GM12878 (cell line): ENCODE measurements around the gene FMNL2. TPM values are rescaled to one million over a fixed set of nuclear protein-coding genes. Genes with fewer than 3 reads are reported as not detected.

Source experiments
- ATAC-seq: fragments of 200-7000 bp; cut with Tn5 transposase; 3 replicates; pipeline ENCODE4 v1.9.1; 2020; ENCODE audit warnings: mild to moderate bottlenecking, moderate library complexity
- BruUV-seq: library from RNA; stranded (reverse); fragments of 400-500 nt; replicated peaks from 2 replicates; lab custom pipeline; 2021; lab: Mats Ljungman, UMichigan
- CTCF ChIA-PET: fragments of 300-600 bp; sonication (Branson Sonifier 250); formaldehyde crosslinking; extraction: SDS; loops from one replicate; lab custom pipeline; 2021; ENCODE audit warnings: inconsistent platforms; lab: Yijun Ruan, JAX
- POLR2A ChIA-PET: fragments of 350-600 bp; formaldehyde crosslinking; extraction: SDS; loops from one replicate; lab custom pipeline; 2021; ENCODE audit warnings: inconsistent platforms; lab: Charles Lee
- RAD21 ChIA-PET: fragments of 300-600 bp; sonication (Branson Sonifier 250); formaldehyde crosslinking; loops from one replicate; lab custom pipeline; 2023; ENCODE audit warnings: antibody characterized with exemption; ENCODE audit not compliant: unreplicated experiment; lab: Charles Lee
- SMC1A ChIA-PET: fragments of 300-600 bp; sonication (Branson Sonifier 250); formaldehyde crosslinking; loops from one replicate; lab custom pipeline; 2023; ENCODE audit not compliant: unreplicated experiment, uncharacterized antibody; lab: Charles Lee
- DNase-seq: peaks from one replicate; pipeline ENCODE4 v3.0.0-alpha.2; 2011; ENCODE audit warnings: low read depth, low spot score
- FAIRE-seq: peaks from 3 replicates; lab custom pipeline; 2011; peaks lifted over from hg19 to GRCh38; lab: Jason Lieb, UNC
- H2AFZ ChIP-seq: 2 replicates; pipeline ENCODE4 v1.6.0; 2011; ENCODE audit warnings: low read depth, low read length, control low read depth; ENCODE audit not compliant: control insufficient read depth
- H3K27ac ChIP-seq: 2 replicates; pipeline ENCODE4 v1.5.1; 2011; ENCODE audit warnings: control low read depth; ENCODE audit not compliant: control insufficient read depth, insufficient read depth
- H3K27me3 ChIP-seq, 2 experiments: replicated peaks in 1 of 2; 2 replicates each; pipeline versions ENCODE4 v1.6.0 to v1.6.1; 2011; ENCODE audit warnings: low read length in 1 of 2; ENCODE audit not compliant: control insufficient read depth in 2 of 2, insufficient read depth in 2 of 2
- H3K36me3 ChIP-seq, 2 experiments: 2 replicates each; pipeline ENCODE4 v1.5.1; 2011; ENCODE audit warnings: low read length in 1 of 2; ENCODE audit not compliant: control insufficient read depth in 2 of 2, insufficient read depth in 2 of 2
- H3K4me1 ChIP-seq: 2 replicates; pipeline ENCODE4 v1.6.1; 2011; ENCODE audit warnings: mild to moderate bottlenecking, low read length, moderate library complexity, mixed read lengths; ENCODE audit not compliant: control insufficient read depth, insufficient read depth
- H3K4me2 ChIP-seq: 2 replicates; pipeline ENCODE4 v1.6.0; 2011; ENCODE audit warnings: control low read depth; ENCODE audit not compliant: control insufficient read depth, insufficient read depth
- H3K4me3 ChIP-seq: fragments of 200-600 bp; sonication (generic); 2 replicates; pipeline ENCODE4 v1.5.1; 2016
- H3K79me2 ChIP-seq: 2 replicates; pipeline ENCODE4 v1.6.0; 2011; ENCODE audit warnings: low read length; ENCODE audit not compliant: control insufficient read depth, insufficient read depth
- H3K9ac ChIP-seq: 2 replicates; pipeline ENCODE4 v1.8.0; 2011; ENCODE audit warnings: low read length, control low read depth, mixed read lengths; ENCODE audit not compliant: control insufficient read depth, insufficient read depth
- H3K9me3 ChIP-seq: replicated peaks from 3 replicates; pipeline ENCODE4 v1.5.1; 2011; ENCODE audit warnings: mild to moderate bottlenecking, low read length; ENCODE audit not compliant: control insufficient read depth, insufficient read depth
- H4K20me1 ChIP-seq: 2 replicates; pipeline ENCODE4 v1.6.0; 2011; ENCODE audit not compliant: control insufficient read depth, insufficient read depth
- BACH1 ChIP-seq: fragments of 450-650 bp; IDR thresholded peaks from 2 replicates; pipeline ENCODE4 v1.6.1; 2017; ENCODE audit warnings: mild to moderate bottlenecking, borderline replicate concordance
- CEBPZ ChIP-seq: fragments of 150-350 bp; IDR thresholded peaks from 2 replicates; pipeline ENCODE4 v1.6.1; 2016; ENCODE audit warnings: low read depth, low read length
- CUX1 ChIP-seq: IDR thresholded peaks from 2 replicates; pipeline ENCODE4 v1.6.1; 2012; ENCODE audit warnings: improper control_type of control experiment, low read depth, low read length; ENCODE audit not compliant: insufficient replicate concordance
- EGR1 ChIP-seq, 2 experiments: IDR thresholded peaks; 1 replicate in 1 of 2; 2 replicates in 1 of 2; pipeline ENCODE4 v1.6.1; 2011 to 2012; ENCODE audit warnings: low read depth in 2 of 2, low read length in 2 of 2, borderline replicate concordance in 1 of 2, mild to moderate bottlenecking in 1 of 2, moderate library complexity in 1 of 2
- IKZF2 ChIP-seq, 2 experiments: fragments of 450-650 bp; IDR thresholded peaks; 2 replicates each; pipeline ENCODE4 v1.6.1; 2017; ENCODE audit warnings: mild to moderate bottlenecking in 2 of 2, moderate library complexity in 2 of 2
- RCOR1 ChIP-seq: conservative IDR thresholded peaks from 2 replicates; pipeline ENCODE4 v1.6.1; 2012; ENCODE audit warnings: low read depth, low read length, improper control_type of control experiment
- ZBTB11 ChIP-seq: fragments of 450-650 bp; formaldehyde crosslinking; IDR thresholded peaks from 2 replicates; pipeline ENCODE4 v1.5.0; 2022; ENCODE audit warnings: mild to moderate bottlenecking, missing genetic modification characterization
- ZBTB4 ChIP-seq: fragments of 450-650 bp; formaldehyde crosslinking; IDR thresholded peaks from 2 replicates; pipeline ENCODE4 v1.4.0; 2022; ENCODE audit warnings: mild to moderate bottlenecking, moderate library complexity
- WGBS: methylation state at CpG from one replicate; pipeline ENCODE4 v1.1.6; 2016; ENCODE audit warnings: low lambda C conversion rate; ENCODE audit not compliant: insufficient replicate concordance, insufficient coverage; ENCODE audit errors: missing lambda C conversion rate; 5-methylcytosine and 5-hydroxymethylcytosine counted together
- in situ Hi-C: fragments of 300-500 bp; cut with MboI; formaldehyde crosslinking; loops from 9 replicates; pipeline ENCODE4 v1.14.3; 2018; ENCODE audit warnings: mixed read lengths
- intact Hi-C: fragments of 100-400 bp; cut with micrococcal nuclease; formaldehyde crosslinking; loops from one replicate; pipeline ENCODE4 v1.14.2; 2022; ENCODE audit not compliant: unreplicated experiment
- polyA plus RNA-seq, 11 experiments: library from polyadenylated mRNA; depleted of rRNA in 4 of 11; unstranded in 6 of 11; stranded (reverse) in 5 of 11; fragments of >200 nt; fragmentation: Nextera tagmentation in 4 of 11; fragmentation: Illumina TruSeq in 1 of 11; extraction: Ambion mirVana in 4 of 11; extraction: Trizol in 1 of 11; gene quantifications; 1 replicate in 1 of 11; 2 replicates in 10 of 11; pipeline versions ENCODE4 v1.2.1 to v1.2.3, GENCODE V29; 2011 to 2016; ENCODE audit warnings: inconsistent platforms in 2 of 11, missing spikeins in 2 of 11, low read depth in 1 of 11
- total RNA-seq, 4 experiments: library from RNA; depleted of rRNA in 3 of 4; stranded (reverse); fragments of >200 nt in 3 of 4; fragmentation: Illumina TruSeq in 1 of 4; extraction: Trizol in 1 of 4; gene quantifications; 2 replicates each; pipeline versions ENCODE4 v1.2.1 to v1.2.3, GENCODE V29; 2013 to 2021

Gene FMNL2
- total and polyA plus RNA-seq, 10 of the 15 experiments (the other 5 are each of a cell fraction or from before 2014, with no cell fraction given) = 0.13 to 9.9 (median 0.35) TPM

- no peaks in the 10 kb centered on the region for H3K27me3 ChIP-seq
- H3K4me2 ChIP-seq = no peak overlapping the region
- no peaks in the 10 kb centered on the region for H3K36me3 ChIP-seq
- FAIRE-seq = no peak
- no peak overlapping the region for H3K4me3 ChIP-seq
- no peaks in the 10 kb centered on the region for H3K9me3 ChIP-seq
- no peaks in the 10 kb centered on the region for H3K4me1 ChIP-seq
- WGBS = 36% methylated on average over 2 of the region's 2 CpGs
- no peak for DNase-seq
- H3K27ac ChIP-seq = no peak overlapping the region
- no TSS peak for BruUV-seq
- H4K20me1 ChIP-seq = no peaks in the 10 kb centered on the region
- ATAC-seq = no peak
- POLR2A ChIA-PET = no interaction called here
- SMC1A ChIA-PET = interaction anchor here (0.5 to 0.9 kb wide), 2 partner anchors 17 to 250 kb away, joined by 3 read pairs; no protein-coding TSS in a partner anchor
- H3K9ac ChIP-seq = no peak overlapping the region
- RAD21 ChIA-PET = no interaction called here
- in situ Hi-C loops (no loop called here), intact Hi-C loops (no loop called here)
- no peak overlapping the region for H2AFZ ChIP-seq
- H3K79me2 ChIP-seq = no peaks in the 10 kb centered on the region
- CTCF ChIA-PET = no interaction called here
- TF ChIP-seq EGR1 (IDR thresholded peaks at IDR 0.05; ENCODE audit: borderline replicate concordance in 1 of 2, low read depth in 2 of 2, low read length in 2 of 2) (no peak), BACH1 (no peak), CUX1 (no peak), IKZF2 (IDR thresholded peaks at IDR 0.05) (no peak), CEBPZ (no peak), ZBTB4 (CRISPR knock-in tag) (no peak), RCOR1 (no peak), ZBTB11 (CRISPR knock-in tag) (no peak)
Observed at GRCh38 chr2:152303951-152304350, 31.0 kb upstream of the FMNL2 start.
